Measurements from ENCODE around the gene WDFY2.
A peak's percentile ranks its signal among the peaks of the same experiment; 100 is the strongest.
"Not testable (repeated sequence)": the region's sequence is repeated elsewhere in the genome, so short reads cannot be mapped to it uniquely, and the experiment has no call there.

WDFY2 gene

GRCh38 chr13:51673165-51673564 lies 88.9 kb downstream of the WDFY2 start:
- DNase-seq, result no peak

GRCh38 chr13:51674276-51674675 lies 90.0 kb downstream of the WDFY2 start:
- DNase-seq, result no peak

- DNase-seq, result no peak
Measured at GRCh38 chr13:51675385-51675784, 91.1 kb downstream of the WDFY2 start.

- no peak for DNase-seq
Measured at GRCh38 chr13:51675877-51676276, 91.6 kb downstream of the WDFY2 start.

GRCh38 chr13:51676739-51677138 lies 92.5 kb downstream of the WDFY2 start:
- DNase-seq, result no peak

GRCh38 chr13:51678420-51678819 lies 94.2 kb downstream of the WDFY2 start:
- no peak for DNase-seq

- DNase-seq, result no peak
Measured at GRCh38 chr13:51679616-51680015, 95.4 kb downstream of the WDFY2 start.

GRCh38 chr13:51681037-51681678 lies 96.9 kb downstream of the WDFY2 start:
- no peak for DNase-seq

GRCh38 chr13:51682686-51683085 lies 98.4 kb downstream of the WDFY2 start:
- DNase-seq, result no peak

GRCh38 chr13:51683597-51683996 lies 99.3 kb downstream of the WDFY2 start:
- DNase-seq, result no peak

GRCh38 chr13:51684076-51684475 lies 99.8 kb downstream of the WDFY2 start:
- DNase-seq, result no peak

GRCh38 chr13:51687947-51688714 lies 103.9 kb downstream of the WDFY2 start:
- no peak for DNase-seq

- DNase-seq, result no peak
Measured at GRCh38 chr13:51688937-51689662, 104.8 kb downstream of the WDFY2 start.

GRCh38 chr13:51689663-51689996 lies 105.4 kb downstream of the WDFY2 start:
- DNase-seq, result no peak

- not testable (repeated sequence) for DNase-seq
Measured at GRCh38 chr13:51695677-51696076, 111.4 kb downstream of the WDFY2 start.

GRCh38 chr13:51697181-51697580 lies 112.9 kb downstream of the WDFY2 start:
- DNase-seq, result no peak

GRCh38 chr13:51697855-51698254 lies 113.6 kb downstream of the WDFY2 start:
- DNase-seq, result no peak

- DNase-seq, result no peak
Measured at GRCh38 chr13:51698352-51698751, 114.1 kb downstream of the WDFY2 start.

- DNase-seq, result no peak
Measured at GRCh38 chr13:51704399-51705313, 120.4 kb downstream of the WDFY2 start.

- no peak for DNase-seq
Measured at GRCh38 chr13:51707461-51707860, 123.2 kb downstream of the WDFY2 start.

- DNase-seq, result no peak
Measured at GRCh38 chr13:51713807-51714206, 129.5 kb downstream of the WDFY2 start.

GRCh38 chr13:51714663-51715168 lies 130.5 kb downstream of the WDFY2 start:
- peak; percentile 58 to 67 for DNase-seq

- DNase-seq, result no peak
Measured at GRCh38 chr13:51715613-51716012, 131.4 kb downstream of the WDFY2 start.
